ENCODE measurements around the gene LDLRAD4. TPM values are rescaled to one million over a fixed set of nuclear protein-coding genes. Genes with fewer than 3 reads are reported as not detected.

LDLRAD4 gene
- polyA plus RNA-seq, 1 of the 3 experiments (the other 2 are of a cell fraction) = 0.16 TPM

DNA sequence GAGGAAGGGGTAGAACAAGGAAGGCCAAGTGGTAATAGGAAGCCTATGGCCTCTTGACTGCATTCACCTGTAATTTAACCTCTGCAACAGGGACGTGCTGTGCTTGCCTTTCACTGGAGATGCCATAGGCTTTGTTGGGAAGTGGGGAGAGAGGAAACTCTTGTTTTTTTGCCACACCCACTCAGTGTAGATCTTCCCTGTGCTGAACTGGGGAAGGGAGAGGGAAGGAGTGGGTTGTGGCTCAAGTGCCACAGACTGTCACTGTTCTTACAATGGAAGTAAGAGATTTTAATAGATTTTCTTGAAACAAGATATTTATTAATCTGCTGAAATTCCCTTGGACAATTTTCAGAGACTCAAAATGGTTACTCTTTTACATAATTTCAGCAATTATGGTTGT is 380.5 kb downstream of the LDLRAD4 start:
- no peak overlapping the region for H3K27ac ChIP-seq (ENCODE audit: low read depth in 2 of 2, low read length in 1 of 2)
- H3K36me3 ChIP-seq (replicated peaks in 1 of 2; ENCODE audit: control insufficient read depth in 1 of 2, insufficient read depth in 2 of 2, low read length in 1 of 2) = no peaks in the 10 kb centered on the region
- TF ChIP-seq, protein P1, sequence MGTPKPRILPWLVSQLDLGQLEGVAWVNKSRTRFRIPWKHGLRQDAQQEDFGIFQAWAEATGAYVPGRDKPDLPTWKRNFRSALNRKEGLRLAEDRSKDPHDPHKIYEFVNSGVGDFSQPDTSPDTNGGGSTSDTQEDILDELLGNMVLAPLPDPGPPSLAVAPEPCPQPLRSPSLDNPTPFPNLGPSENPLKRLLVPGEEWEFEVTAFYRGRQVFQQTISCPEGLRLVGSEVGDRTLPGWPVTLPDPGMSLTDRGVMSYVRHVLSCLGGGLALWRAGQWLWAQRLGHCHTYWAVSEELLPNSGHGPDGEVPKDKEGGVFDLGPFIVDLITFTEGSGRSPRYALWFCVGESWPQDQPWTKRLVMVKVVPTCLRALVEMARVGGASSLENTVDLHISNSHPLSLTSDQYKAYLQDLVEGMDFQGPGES (IDR thresholded peaks at IDR 0.05; ENCODE audit: low read depth, low read length) = no peak
- TF ChIP-seq RAD21 (IDR thresholded peaks at IDR 0.05; ENCODE audit: low read length) (no peak), SIN3A (IDR thresholded peaks at IDR 0.05; ENCODE audit: borderline replicate concordance, low read depth, low read length) (no peak), EZH2phosphoT487 (IDR thresholded peaks at IDR 0.05; ENCODE audit: borderline replicate concordance, low read depth) (no peak), MEF2A (IDR thresholded peaks at IDR 0.05; ENCODE audit: borderline replicate concordance, low read depth) (no peak), TCF12 (IDR thresholded peaks at IDR 0.05) (no peak), YY1 (IDR thresholded peaks at IDR 0.05; ENCODE audit: low read depth) (no peak), GABPA (IDR thresholded peaks at IDR 0.05; ENCODE audit: low read depth) (no peak), RCOR1 (IDR thresholded peaks at IDR 0.05; ENCODE audit: low read length) (no peak), TAF1 (IDR thresholded peaks at IDR 0.05; ENCODE audit: borderline replicate concordance, low read depth, low read length) (no peak), FOSL2 (IDR thresholded peaks at IDR 0.05; ENCODE audit: borderline replicate concordance, low read depth) (no peak)
- TF ChIP-seq, protein P2, sequence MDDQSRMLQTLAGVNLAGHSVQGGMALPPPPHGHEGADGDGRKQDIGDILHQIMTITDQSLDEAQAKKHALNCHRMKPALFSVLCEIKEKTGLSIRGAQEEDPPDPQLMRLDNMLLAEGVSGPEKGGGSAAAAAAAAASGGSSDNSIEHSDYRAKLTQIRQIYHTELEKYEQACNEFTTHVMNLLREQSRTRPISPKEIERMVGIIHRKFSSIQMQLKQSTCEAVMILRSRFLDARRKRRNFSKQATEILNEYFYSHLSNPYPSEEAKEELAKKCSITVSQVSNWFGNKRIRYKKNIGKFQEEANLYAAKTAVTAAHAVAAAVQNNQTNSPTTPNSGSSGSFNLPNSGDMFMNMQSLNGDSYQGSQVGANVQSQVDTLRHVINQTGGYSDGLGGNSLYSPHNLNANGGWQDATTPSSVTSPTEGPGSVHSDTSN (IDR thresholded peaks at IDR 0.05) = no peak
- TF ChIP-seq, protein P3, sequence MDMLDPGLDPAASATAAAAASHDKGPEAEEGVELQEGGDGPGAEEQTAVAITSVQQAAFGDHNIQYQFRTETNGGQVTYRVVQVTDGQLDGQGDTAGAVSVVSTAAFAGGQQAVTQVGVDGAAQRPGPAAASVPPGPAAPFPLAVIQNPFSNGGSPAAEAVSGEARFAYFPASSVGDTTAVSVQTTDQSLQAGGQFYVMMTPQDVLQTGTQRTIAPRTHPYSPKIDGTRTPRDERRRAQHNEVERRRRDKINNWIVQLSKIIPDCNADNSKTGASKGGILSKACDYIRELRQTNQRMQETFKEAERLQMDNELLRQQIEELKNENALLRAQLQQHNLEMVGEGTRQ (IDR thresholded peaks at IDR 0.05; ENCODE audit: borderline replicate concordance, low read depth, low read length) = no peak
- TF ChIP-seq, protein P4, sequence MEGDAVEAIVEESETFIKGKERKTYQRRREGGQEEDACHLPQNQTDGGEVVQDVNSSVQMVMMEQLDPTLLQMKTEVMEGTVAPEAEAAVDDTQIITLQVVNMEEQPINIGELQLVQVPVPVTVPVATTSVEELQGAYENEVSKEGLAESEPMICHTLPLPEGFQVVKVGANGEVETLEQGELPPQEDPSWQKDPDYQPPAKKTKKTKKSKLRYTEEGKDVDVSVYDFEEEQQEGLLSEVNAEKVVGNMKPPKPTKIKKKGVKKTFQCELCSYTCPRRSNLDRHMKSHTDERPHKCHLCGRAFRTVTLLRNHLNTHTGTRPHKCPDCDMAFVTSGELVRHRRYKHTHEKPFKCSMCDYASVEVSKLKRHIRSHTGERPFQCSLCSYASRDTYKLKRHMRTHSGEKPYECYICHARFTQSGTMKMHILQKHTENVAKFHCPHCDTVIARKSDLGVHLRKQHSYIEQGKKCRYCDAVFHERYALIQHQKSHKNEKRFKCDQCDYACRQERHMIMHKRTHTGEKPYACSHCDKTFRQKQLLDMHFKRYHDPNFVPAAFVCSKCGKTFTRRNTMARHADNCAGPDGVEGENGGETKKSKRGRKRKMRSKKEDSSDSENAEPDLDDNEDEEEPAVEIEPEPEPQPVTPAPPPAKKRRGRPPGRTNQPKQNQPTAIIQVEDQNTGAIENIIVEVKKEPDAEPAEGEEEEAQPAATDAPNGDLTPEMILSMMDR (IDR thresholded peaks at IDR 0.05) = no peak
- ChIA-PET CTCF (interaction anchor here (1.1 kb wide), 1 partner anchor 42 kb away, joined by 3 read pairs; no protein-coding TSS in a partner anchor), POLR2A (no interaction called here)
- no peaks in the 10 kb centered on the region for H4K20me1 ChIP-seq (ENCODE audit: insufficient read depth)
- 58% methylated on average over 1 of the region's 1 CpG for WGBS (ENCODE audit: low lambda C conversion rate)
- peaks cover 17% of the 10 kb centered on the region; the same call in 1 of the 2 replicates for H3K9me3 ChIP-seq
- H3F3A ChIP-seq (replicated peaks; ENCODE audit: insufficient read depth) = peaks cover 6% of the 10 kb centered on the region
- H3K4me1 ChIP-seq (ENCODE audit: control insufficient read depth in 1 of 2, insufficient read depth in 2 of 2, low read depth in 1 of 2, low read length in 1 of 2) = peaks cover 0 to 5% of the 10 kb centered on the region in 2 experiments; a peak in 1 of 4 replicates
- DNase-seq = no peak
- H3K27me3 ChIP-seq (ENCODE audit: insufficient read depth) = no peaks in the 10 kb centered on the region
- no peak overlapping the region for H3K9ac ChIP-seq
- no peak overlapping the region for H2AFZ ChIP-seq (ENCODE audit: low read depth)
- H3K79me2 ChIP-seq (ENCODE audit: insufficient read depth) = no peaks in the 10 kb centered on the region
- no peak overlapping the region for H3K4me3 ChIP-seq (ENCODE audit: low read depth in 2 of 2, low read length in 1 of 2)
- no peaks in the 10 kb centered on the region for H3K9me2 ChIP-seq
- H3K4me2 ChIP-seq = no peak overlapping the region

Measured in SK-N-SH (cell line).